Skeletal muscle satellite cell (primary cell): Measurements from ENCODE around the gene NPAS3.

Experiments
- H3K27me3 ChIP-seq: 2 replicates; pipeline ENCODE4 v1.7.0; 2013; ENCODE audit warnings: low read length; ENCODE audit not compliant: control insufficient read depth, insufficient read depth
- H3K36me3 ChIP-seq: 2 replicates; pipeline ENCODE4 v1.7.0; 2013; ENCODE audit warnings: mild to moderate bottlenecking, control low read depth, low read length; ENCODE audit not compliant: insufficient read depth
- H3K4me1 ChIP-seq: 2 replicates; pipeline ENCODE4 v1.7.0; 2013; ENCODE audit warnings: low read length; ENCODE audit not compliant: control insufficient read depth, insufficient read depth
- H3K4me2 ChIP-seq: 2 replicates; pipeline ENCODE4 v1.7.0; 2013; ENCODE audit warnings: mild to moderate bottlenecking, low read length
- H3K4me3 ChIP-seq: 2 replicates; pipeline ENCODE4 v1.7.0; 2013; ENCODE audit warnings: low read length
- H3K9ac ChIP-seq: 2 replicates; pipeline ENCODE4 v1.7.0; 2013; ENCODE audit warnings: mild to moderate bottlenecking, low read depth, low read length, moderate library complexity
- H3K9me3 ChIP-seq: replicated peaks from 2 replicates; pipeline ENCODE4 v1.7.0; 2013; ENCODE audit warnings: mild to moderate bottlenecking, control low read depth, low read length

The NPAS3 gene

DNA sequence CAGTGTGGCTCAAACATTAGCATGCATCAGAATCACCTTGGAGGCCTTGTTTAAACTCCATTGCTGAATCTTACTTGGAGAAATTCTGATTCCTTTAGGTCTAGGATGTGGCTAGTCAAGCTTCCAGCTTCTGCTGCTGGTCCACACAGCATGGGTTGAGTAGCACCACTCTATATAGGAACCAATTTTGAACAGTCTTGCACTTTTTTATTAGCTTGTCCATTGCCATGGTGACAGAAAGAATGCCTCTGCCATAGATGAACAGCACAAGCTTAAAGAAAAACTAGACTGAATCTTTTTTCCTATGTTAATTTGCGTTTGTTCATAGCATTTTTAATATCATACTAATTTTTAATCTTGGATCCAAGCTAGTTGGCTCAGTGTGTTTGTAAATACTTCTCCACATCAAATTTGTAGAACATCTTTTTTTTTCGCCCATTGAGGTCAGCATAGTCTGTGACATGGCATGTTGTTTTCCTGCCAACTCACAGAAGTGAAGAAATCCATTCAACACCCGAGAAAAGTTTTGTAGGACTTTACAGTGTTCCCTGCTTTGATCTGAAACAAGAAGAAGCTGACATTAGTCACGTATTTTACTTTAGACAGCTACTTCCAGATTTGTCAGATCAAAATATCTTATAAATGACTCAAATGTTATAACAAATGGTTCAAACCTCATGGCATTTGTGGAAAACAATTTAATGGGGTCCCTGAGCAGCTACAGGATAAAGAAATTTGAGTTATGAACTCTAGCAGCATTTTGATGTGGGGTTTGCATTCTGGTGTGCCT lies 573.4 kb downstream of the NPAS3 start:
- no peaks in the 10 kb centered on the region for H3K27me3 ChIP-seq
- peaks cover 26% of the 10 kb centered on the region for H3K4me1 ChIP-seq
- no peaks in the 10 kb centered on the region for H3K36me3 ChIP-seq
- peak overlapping the region; percentile 63 for H3K4me2 ChIP-seq
- H3K9me3 ChIP-seq = no peaks in the 10 kb centered on the region
- no peak overlapping the region for H3K4me3 ChIP-seq
- no peak overlapping the region for H3K9ac ChIP-seq

DNA sequence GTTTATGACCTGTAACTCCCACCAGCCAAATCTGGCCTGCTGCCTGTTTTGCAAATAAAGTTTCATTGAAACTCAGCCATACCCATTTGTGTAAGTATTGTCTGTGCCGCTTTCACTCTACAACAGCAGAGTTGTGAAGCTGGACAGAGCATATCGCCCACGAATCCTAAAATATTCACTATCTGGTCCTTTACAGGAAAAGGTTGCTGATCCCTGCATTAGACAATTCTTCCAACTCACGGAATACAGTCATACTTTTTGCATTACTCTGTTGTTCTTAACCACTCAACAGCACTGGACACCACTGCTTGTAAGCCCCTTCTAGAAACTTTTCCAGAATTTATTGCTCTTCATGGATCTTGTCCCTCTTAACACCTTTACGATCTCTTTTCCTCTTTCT lies 576.8 kb downstream of the NPAS3 start:
- Histone ChIP-seq H3K36me3 (no peaks in the 10 kb centered on the region), H3K4me1 (peaks cover 16% of the 10 kb centered on the region), H3K27me3 (peaks cover 4% of the 10 kb centered on the region), H3K9me3 (no peaks in the 10 kb centered on the region), H3K9ac (no peak overlapping the region), H3K4me3 (no peak overlapping the region), H3K4me2 (no peak overlapping the region)

DNA sequence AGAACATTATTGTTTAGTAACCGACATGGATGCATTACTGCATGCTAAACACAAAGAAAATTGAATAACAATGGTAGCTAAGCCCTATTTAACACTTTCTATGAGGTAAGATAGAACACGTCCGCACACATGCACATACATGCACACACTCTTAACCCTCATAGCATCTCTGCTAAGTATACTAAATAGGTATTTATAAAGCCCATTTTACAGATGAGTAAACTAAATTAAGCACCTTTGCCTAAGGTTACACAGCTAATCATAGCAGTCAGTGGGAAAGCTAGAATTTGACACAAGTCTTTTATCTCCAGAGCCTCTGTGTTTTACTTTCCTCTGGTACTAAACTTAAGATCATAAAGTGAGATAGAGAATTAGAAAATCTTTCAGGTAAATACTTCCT lies 577.2 kb downstream of the NPAS3 start:
- Histone ChIP-seq H3K4me3 (no peak overlapping the region), H3K36me3 (no peaks in the 10 kb centered on the region), H3K9me3 (no peaks in the 10 kb centered on the region), H3K27me3 (peaks cover 4% of the 10 kb centered on the region), H3K9ac (no peak overlapping the region), H3K4me2 (no peak overlapping the region), H3K4me1 (peaks cover 13% of the 10 kb centered on the region)

DNA sequence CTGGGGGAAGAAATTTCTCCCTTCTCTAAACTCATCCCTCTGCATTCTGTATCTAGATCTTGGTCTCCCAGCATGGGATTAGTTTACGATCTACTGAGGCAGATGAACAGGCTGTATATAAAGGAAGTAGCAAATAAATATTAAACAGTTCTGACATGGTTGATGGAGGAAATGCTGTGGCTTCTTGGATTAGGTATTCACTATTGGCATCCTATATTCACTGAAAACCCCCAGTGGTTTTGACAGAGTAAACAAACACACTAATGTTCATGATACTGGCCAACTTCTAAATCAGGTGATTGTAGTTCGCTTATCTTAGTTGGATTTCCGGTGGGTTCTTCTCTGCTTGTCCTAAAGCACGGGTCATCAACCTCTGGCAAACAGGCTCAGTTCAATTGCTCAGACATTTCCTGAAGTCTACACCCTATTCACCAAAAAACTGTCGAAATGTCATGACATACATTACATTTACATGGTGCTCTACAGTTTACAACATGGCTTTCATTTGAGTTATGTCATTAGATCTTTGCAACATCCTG lies 578.3 kb downstream of the NPAS3 start:
- H3K27me3 ChIP-seq = peaks cover 4% of the 10 kb centered on the region
- H3K4me2 ChIP-seq = no peak overlapping the region
- H3K36me3 ChIP-seq = no peaks in the 10 kb centered on the region
- H3K9ac ChIP-seq = no peak overlapping the region
- H3K9me3 ChIP-seq = no peaks in the 10 kb centered on the region
- H3K4me3 ChIP-seq = no peak overlapping the region
- H3K4me1 ChIP-seq = peaks cover 6% of the 10 kb centered on the region

DNA sequence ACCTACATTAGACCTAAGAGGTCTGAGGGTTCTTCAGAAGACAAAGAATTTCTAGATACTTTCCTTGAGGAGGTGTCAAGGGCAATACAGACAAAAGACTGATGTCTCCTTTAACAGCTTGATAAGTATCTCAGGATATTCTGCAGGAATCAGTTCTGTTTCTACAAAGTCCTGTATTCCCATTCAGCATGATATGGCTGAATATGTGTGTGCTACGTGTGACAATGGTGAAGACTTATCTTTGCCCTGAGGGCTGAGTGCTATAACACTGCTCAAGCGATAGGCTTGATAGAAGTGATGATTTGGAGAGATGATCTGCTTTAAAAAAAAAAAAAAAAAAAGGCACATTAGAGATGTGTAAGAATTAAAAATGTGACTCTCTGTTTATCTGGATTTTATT lies 582.5 kb downstream of the NPAS3 start:
- H3K4me2 ChIP-seq = no peak overlapping the region
- H3K27me3 ChIP-seq = peaks cover 4% of the 10 kb centered on the region
- no peak overlapping the region for H3K4me3 ChIP-seq
- H3K9me3 ChIP-seq = no peaks in the 10 kb centered on the region
- peaks cover 14% of the 10 kb centered on the region for H3K4me1 ChIP-seq
- no peak overlapping the region for H3K9ac ChIP-seq
- no peaks in the 10 kb centered on the region for H3K36me3 ChIP-seq

DNA sequence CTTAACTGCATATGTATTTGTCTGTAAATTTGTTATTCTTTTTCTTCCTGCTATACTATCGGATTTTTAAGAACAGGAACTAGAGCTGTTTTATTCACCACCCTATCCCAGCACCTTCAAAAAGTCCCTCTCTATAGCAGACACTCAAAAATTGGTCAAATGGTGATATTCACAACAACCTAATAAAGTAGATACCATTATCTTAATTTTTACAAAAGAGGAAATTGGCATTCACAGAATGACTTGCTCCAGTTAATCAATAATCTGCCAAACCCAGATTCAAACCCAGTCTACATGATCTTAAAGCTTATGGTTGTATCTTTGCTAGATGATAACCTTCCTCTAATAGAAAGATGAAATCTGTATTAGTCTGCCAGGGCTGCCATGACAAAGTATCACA lies 585.6 kb downstream of the NPAS3 start:
- Histone ChIP-seq H3K4me2 (no peak overlapping the region), H3K9me3 (no peaks in the 10 kb centered on the region), H3K9ac (no peak overlapping the region), H3K4me3 (no peak overlapping the region), H3K27me3 (peaks cover 15% of the 10 kb centered on the region), H3K4me1 (peaks cover 14% of the 10 kb centered on the region), H3K36me3 (no peaks in the 10 kb centered on the region)

DNA sequence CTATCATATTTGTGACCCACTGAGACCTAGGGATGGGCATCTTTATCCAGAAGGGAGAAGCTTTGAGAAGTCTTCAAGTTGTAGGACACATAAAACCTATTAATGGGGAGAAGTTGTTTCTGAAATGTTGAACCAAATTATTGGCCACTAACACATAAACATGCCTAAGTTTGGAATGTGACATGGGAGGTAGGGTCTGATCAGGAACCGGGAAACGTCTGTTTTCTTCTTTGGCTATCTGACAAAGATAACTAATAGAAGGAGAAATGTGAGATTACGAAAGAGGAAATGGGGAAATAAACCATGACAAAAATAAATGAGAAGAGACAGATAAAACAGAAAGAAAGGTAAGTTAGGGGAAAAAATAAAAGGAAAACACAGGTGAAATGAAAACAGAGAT lies 586.9 kb downstream of the NPAS3 start:
- peaks cover 14% of the 10 kb centered on the region for H3K4me1 ChIP-seq
- no peaks in the 10 kb centered on the region for H3K36me3 ChIP-seq
- H3K9me3 ChIP-seq = no peaks in the 10 kb centered on the region
- no peak overlapping the region for H3K4me3 ChIP-seq
- peak overlapping the region; percentile 2 for H3K4me2 ChIP-seq
- peaks cover 17% of the 10 kb centered on the region for H3K27me3 ChIP-seq
- no peak overlapping the region for H3K9ac ChIP-seq

DNA sequence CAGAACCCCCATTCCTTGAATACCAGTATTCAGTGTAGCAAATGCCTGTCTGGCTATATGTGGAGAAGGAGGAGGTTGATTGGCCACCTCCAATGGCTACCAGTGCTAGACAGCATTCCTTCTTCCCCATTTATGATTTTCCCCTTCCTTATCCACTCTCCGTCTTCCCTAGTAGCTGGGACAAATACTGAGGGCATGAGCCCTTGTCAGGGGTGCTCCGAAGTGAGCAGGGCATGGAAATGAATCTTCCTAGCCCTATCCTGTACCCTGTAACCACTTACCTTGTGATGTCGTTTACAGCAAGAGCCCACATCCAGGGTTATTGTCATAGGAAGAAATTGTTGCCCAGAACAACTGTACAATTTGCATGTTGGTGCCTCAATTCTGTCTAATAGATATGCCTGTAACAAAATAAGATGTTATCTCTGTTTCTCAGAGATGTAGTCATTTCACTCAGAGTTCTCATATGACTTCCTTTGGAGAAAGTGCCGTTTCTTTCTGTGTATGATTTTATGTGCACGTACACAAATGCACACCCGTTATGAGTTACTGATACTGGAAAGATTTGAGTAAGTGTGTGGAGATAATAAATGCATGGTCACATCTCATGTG lies 588.5 kb downstream of the NPAS3 start:
- Histone ChIP-seq H3K4me1 (peaks cover 14% of the 10 kb centered on the region), H3K36me3 (no peaks in the 10 kb centered on the region), H3K4me2 (no peak overlapping the region), H3K27me3 (peaks cover 17% of the 10 kb centered on the region), H3K9ac (no peak overlapping the region), H3K9me3 (no peaks in the 10 kb centered on the region), H3K4me3 (no peak overlapping the region)

DNA sequence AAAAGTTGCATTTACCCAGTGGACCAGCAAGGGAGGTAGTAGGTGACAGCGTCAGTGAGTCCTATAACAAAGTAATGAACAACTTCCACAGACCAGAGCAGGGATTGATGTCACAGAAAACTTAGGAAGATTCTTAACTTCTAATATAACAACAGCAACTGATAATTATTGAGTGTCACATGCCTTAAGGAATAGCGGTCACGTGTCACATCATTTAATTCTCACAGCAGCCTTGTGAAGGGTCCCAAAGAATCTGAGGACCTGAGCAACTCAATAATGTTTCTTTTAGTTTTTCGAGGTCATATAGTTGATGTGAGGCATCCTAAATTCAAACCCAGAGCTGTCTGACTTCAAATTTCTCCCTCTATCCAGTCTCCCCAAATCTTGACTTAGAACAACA lies 590.0 kb downstream of the NPAS3 start:
- no peaks in the 10 kb centered on the region for H3K9me3 ChIP-seq
- no peak overlapping the region for H3K4me3 ChIP-seq
- H3K9ac ChIP-seq = no peak overlapping the region

DNA sequence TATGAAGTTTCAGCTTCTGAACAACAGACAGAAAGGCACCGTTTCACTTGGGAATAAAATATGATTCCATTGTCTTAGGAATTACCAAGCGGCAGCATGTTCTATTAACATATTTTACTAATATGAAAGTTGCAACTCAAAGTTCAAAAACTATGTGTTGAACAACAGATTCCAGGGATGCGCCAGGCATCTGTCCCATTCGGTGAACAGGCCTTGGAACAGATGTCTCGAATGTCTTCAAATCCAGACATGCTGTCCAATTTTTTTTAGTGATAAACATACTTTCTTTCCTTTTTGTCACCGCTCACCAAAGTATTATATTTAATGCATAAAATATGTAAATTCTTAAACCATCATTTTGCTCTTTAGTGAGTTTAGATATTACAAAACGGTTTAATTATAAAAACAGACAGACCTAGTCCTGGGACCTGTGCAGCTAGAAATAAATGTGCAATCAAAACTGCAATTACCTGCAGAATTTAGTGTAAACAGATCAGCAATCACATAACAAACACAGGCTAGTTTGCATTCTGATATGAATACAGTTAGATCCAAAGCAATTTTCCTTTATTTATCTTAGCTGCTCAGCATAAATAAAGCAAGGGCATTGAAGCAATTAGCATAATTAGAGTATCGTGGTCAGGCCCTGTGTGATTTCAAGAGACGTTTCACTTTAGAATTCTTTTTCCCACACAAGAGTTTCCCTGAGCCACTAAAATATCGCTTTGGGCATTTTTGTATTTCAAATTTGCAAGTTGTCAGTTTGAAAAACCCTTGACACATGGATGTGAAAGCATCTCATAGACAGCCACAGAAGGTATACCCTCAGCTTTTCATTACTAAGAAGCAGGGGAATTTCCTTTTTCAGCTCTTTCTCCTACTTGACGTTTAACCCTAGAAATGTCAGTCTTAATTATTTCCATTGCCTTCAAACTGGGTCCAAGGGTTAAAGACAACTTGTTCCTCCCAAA lies 591.4 kb downstream of the NPAS3 start:
- Histone ChIP-seq H3K4me1 (peaks cover 9% of the 10 kb centered on the region), H3K36me3 (no peaks in the 10 kb centered on the region), H3K9me3 (no peaks in the 10 kb centered on the region), H3K9ac (no peak overlapping the region), H3K27me3 (peaks cover 17% of the 10 kb centered on the region), H3K4me2 (no peak overlapping the region), H3K4me3 (no peak overlapping the region)

More for the DNA sequence above, 590.0 kb downstream of the NPAS3 start:
- Histone ChIP-seq H3K36me3 (no peaks in the 10 kb centered on the region), H3K27me3 (peaks cover 17% of the 10 kb centered on the region), H3K4me1 (peaks cover 9% of the 10 kb centered on the region), H3K4me2 (no peak overlapping the region)

DNA sequence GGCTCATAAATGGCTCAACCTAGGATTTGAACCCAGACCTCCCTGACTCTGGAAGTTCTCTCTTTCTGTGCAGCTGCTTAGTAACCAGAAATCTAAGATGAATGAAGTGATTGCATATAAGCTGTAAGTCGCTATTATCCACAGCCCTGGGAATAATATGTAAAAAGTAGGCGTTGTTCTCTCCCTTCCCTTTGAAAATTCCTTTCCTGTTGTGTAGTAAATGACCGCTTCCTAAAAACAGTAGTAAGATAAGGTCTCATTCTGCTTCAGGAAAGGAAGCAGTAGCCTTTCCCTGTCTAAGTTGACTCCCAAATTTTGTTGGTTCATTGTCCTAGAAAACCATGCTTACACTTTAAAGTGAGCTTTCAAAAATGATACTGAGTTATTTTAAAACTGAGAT lies 593.9 kb downstream of the NPAS3 start:
- H3K4me3 ChIP-seq = no peak overlapping the region
- H3K27me3 ChIP-seq = peaks cover 12% of the 10 kb centered on the region
- no peaks in the 10 kb centered on the region for H3K36me3 ChIP-seq
- H3K4me2 ChIP-seq = no peak overlapping the region
- H3K9me3 ChIP-seq = no peaks in the 10 kb centered on the region
- H3K9ac ChIP-seq = no peak overlapping the region
- H3K4me1 ChIP-seq = no peaks in the 10 kb centered on the region
